A673 (cell line): ENCODE data around the gene CHST1.

ENCODE experiments used
- CTCF ChIP-seq: fragments of 300-800, 200-600 bp; sonication (generic); conservative IDR thresholded peaks from 2 replicates; pipeline ENCODE4 v1.5.1; 2017; ENCODE audit warnings: low read depth, mild to moderate bottlenecking, antibody characterized with exemption, low read length, moderate library complexity, mixed read lengths
- EZH2 ChIP-seq: fragments of 200-600 bp; sonication (generic); IDR thresholded peaks from 2 replicates; pipeline ENCODE4 v1.6.1; 2017; ENCODE audit warnings: borderline replicate concordance, low read depth, mild to moderate bottlenecking, mixed read lengths, antibody characterized with exemption, low read length; ENCODE audit not compliant: poor library complexity, severe bottlenecking

GRCh38 chr11:45603946-45604682 is 61.3 kb downstream of the CHST1 start:
- TF ChIP-seq CTCF (no peak), EZH2 (no peak)
